Esophagus squamous epithelium (tissue), 4 donors: ENCODE data around the gene XRCC6.

Experiments used
- POLR2A ChIP-seq, 4 donors: fragments of 450-650 bp; IDR thresholded peaks; one replicate each; pipeline ENCODE4 v1.6.1; 2017; ENCODE audit warnings: antibody characterized with exemption in 4 of 4, mild to moderate bottlenecking in 4 of 4, moderate library complexity in 3 of 4
- TF ChIP-seq, protein P1 (sequence below), 6 experiments: fragments of 450-650 bp in 4 of 6; fragments of 200-600 bp in 2 of 6; sonication (generic) in 2 of 6; IDR thresholded peaks; one replicate each; pipeline ENCODE4 v1.5.1; 2016 to 2019; ENCODE audit warnings: antibody characterized with exemption in 6 of 6, mild to moderate bottlenecking in 4 of 6, moderate library complexity in 4 of 6

GRCh38 chr22:41664951-41665350 is 43.9 kb downstream of the XRCC6 start:
- no peak for TF ChIP-seq POLR2A (IDR thresholded peaks at IDR 0.05)
- TF ChIP-seq, protein P1, sequence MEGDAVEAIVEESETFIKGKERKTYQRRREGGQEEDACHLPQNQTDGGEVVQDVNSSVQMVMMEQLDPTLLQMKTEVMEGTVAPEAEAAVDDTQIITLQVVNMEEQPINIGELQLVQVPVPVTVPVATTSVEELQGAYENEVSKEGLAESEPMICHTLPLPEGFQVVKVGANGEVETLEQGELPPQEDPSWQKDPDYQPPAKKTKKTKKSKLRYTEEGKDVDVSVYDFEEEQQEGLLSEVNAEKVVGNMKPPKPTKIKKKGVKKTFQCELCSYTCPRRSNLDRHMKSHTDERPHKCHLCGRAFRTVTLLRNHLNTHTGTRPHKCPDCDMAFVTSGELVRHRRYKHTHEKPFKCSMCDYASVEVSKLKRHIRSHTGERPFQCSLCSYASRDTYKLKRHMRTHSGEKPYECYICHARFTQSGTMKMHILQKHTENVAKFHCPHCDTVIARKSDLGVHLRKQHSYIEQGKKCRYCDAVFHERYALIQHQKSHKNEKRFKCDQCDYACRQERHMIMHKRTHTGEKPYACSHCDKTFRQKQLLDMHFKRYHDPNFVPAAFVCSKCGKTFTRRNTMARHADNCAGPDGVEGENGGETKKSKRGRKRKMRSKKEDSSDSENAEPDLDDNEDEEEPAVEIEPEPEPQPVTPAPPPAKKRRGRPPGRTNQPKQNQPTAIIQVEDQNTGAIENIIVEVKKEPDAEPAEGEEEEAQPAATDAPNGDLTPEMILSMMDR (IDR thresholded peaks at IDR 0.05) = no peak
